A549 (cell line): ENCODE data around the gene KCNF1. TPM values are rescaled to one million over a fixed set of nuclear protein-coding genes. Genes with fewer than 3 reads are reported as not detected.

ENCODE experiments used
- ATAC-seq, 2 experiments: fragments of 200-7000 bp in 1 of 2; fragments of >200 bp in 1 of 2; cut with Nextera tagmentation in 1 of 2; cut with Tn5 transposase in 1 of 2; 3 replicates each; pipeline versions ENCODE4 v1.8.0 to v1.9.1; 2018 to 2020; ENCODE audit warnings: mild to moderate bottlenecking in 1 of 2, moderate library complexity in 1 of 2
- CTCF ChIA-PET: fragments of 300-600 bp; sonication (Branson Sonifier 250); formaldehyde crosslinking; extraction: SDS; loops from one replicate; lab custom pipeline; 2021; ENCODE audit warnings: antibody characterized with exemption, inconsistent platforms; lab: Yijun Ruan, JAX
- POLR2A ChIA-PET: fragments of 350-600 bp; formaldehyde crosslinking; extraction: SDS; loops from one replicate; lab custom pipeline; 2021; ENCODE audit warnings: antibody characterized with exemption, inconsistent platforms; lab: Yijun Ruan, JAX
- DNase-seq, 2 experiments: peaks; one replicate each; pipeline versions ENCODE4 v3.0.0 to v3.0.0-alpha.2; 2011 to 2016; ENCODE audit warnings: low read depth in 1 of 2, low spot score in 1 of 2
- FAIRE-seq: peaks from 2 replicates; lab custom pipeline; 2011; peaks lifted over from hg19 to GRCh38; lab: Jason Lieb, UNC
- H3K27ac ChIP-seq, 2 experiments: fragments of >200 bp; sonication (Bioruptor Twin); formaldehyde crosslinking; 3 replicates each; pipeline ENCODE4 v1.5.1; 2016 to 2017
- H3K4me1 ChIP-seq: fragments of >200 bp; sonication (Bioruptor Twin); formaldehyde crosslinking; 3 replicates; pipeline ENCODE4 v1.6.1; 2016
- H3K4me2 ChIP-seq: fragments of >200 bp; sonication (Bioruptor Twin); formaldehyde crosslinking; 3 replicates; pipeline ENCODE4 v1.6.1; 2016
- H3K4me3 ChIP-seq: fragments of >200 bp; sonication (Bioruptor Twin); formaldehyde crosslinking; 3 replicates; pipeline ENCODE4 v1.5.1; 2016
- H3K9me3 ChIP-seq: fragments of >200 bp; sonication (Bioruptor Twin); formaldehyde crosslinking; 3 replicates; pipeline ENCODE4 v1.6.1; 2016
- CBX2 ChIP-seq: fragments of 200-600 bp; sonication (generic); IDR thresholded peaks from 2 replicates; pipeline ENCODE4 v1.6.1; 2016; ENCODE audit warnings: low read depth, mild to moderate bottlenecking, borderline replicate concordance
- CEBPB ChIP-seq, 2 experiments: fragments of >200 bp in 1 of 2; sonication (Bioruptor Twin) in 1 of 2; formaldehyde crosslinking in 1 of 2; IDR thresholded peaks; 2 replicates each; pipeline ENCODE4 v1.6.1; 2012 to 2016
- CHD4 ChIP-seq: fragments of 200-600 bp; sonication (generic); IDR thresholded peaks from 2 replicates; pipeline ENCODE4 v1.6.1; 2016; ENCODE audit warnings: antibody characterized with exemption, mild to moderate bottlenecking, borderline replicate concordance
- EHF ChIP-seq: fragments of 250-450 bp; sonication (Bioruptor Pico); IDR thresholded peaks from 2 replicates; pipeline ENCODE4 v1.5.0; 2020; ENCODE audit warnings: mild to moderate bottlenecking
- EP300 ChIP-seq, 2 experiments: fragments of >200 bp; sonication (Bioruptor Twin); formaldehyde crosslinking; IDR thresholded peaks; 2 replicates in 1 of 2; 3 replicates in 1 of 2; pipeline ENCODE4 v1.6.1; 2016 to 2017
- FOSB ChIP-seq: fragments of 250-450 bp; sonication (Bioruptor Pico); IDR thresholded peaks from 2 replicates; pipeline ENCODE4 v1.5.0; 2020; ENCODE audit warnings: mild to moderate bottlenecking, moderate library complexity
- GATA3 ChIP-seq: IDR thresholded peaks from 2 replicates; pipeline ENCODE4 v1.6.1; 2012; ENCODE audit warnings: borderline replicate concordance
- HDAC2 ChIP-seq: fragments of 200-600 bp; sonication (generic); IDR thresholded peaks from 2 replicates; pipeline ENCODE4 v1.6.1; 2016
- HOXA7 ChIP-seq: fragments of 250-450 bp; sonication (Bioruptor Pico); IDR thresholded peaks from 2 replicates; pipeline ENCODE4 v1.5.0; 2020; ENCODE audit warnings: mild to moderate bottlenecking, moderate library complexity
- HOXB13 ChIP-seq: fragments of 250-450 bp; sonication (Bioruptor Pico); IDR thresholded peaks from 2 replicates; pipeline ENCODE4 v1.5.0; 2020; ENCODE audit warnings: low read depth, mild to moderate bottlenecking, moderate library complexity
- HOXB5 ChIP-seq: fragments of 250-450 bp; sonication (Bioruptor Pico); IDR thresholded peaks from 2 replicates; pipeline ENCODE4 v1.5.0; 2020; ENCODE audit warnings: mild to moderate bottlenecking, moderate library complexity
- NPAS2 ChIP-seq: fragments of 250-450 bp; sonication (Bioruptor Pico); IDR thresholded peaks from 2 replicates; pipeline ENCODE4 v1.8.0; 2022; ENCODE audit warnings: mild to moderate bottlenecking, moderate library complexity, borderline replicate concordance
- NR3C1 ChIP-seq: fragments of >200 bp; sonication (Bioruptor Twin); formaldehyde crosslinking; IDR thresholded peaks from 3 replicates; pipeline ENCODE4 v1.6.1; 2017
- PBX3 ChIP-seq: IDR thresholded peaks from 2 replicates; pipeline ENCODE4 v1.6.1; 2012
- RAD21 ChIP-seq, 2 experiments: fragments of >200 bp in 1 of 2; sonication (Bioruptor Twin) in 1 of 2; formaldehyde crosslinking in 1 of 2; IDR thresholded peaks in 1 of 2; conservative IDR thresholded peaks in 1 of 2; 2 replicates in 1 of 2; 3 replicates in 1 of 2; pipeline ENCODE4 v1.6.1; 2012 to 2018; ENCODE audit warnings: inconsistent platforms in 1 of 2
- RARB ChIP-seq: fragments of 250-450 bp; sonication (Bioruptor Pico); IDR thresholded peaks from 2 replicates; pipeline ENCODE4 v1.8.0; 2021; ENCODE audit warnings: mild to moderate bottlenecking, moderate library complexity
- RNF2 ChIP-seq: fragments of 200-600 bp; sonication (generic); IDR thresholded peaks from 2 replicates; pipeline ENCODE4 v1.6.1; 2016; ENCODE audit warnings: low read depth, mild to moderate bottlenecking, antibody characterized with exemption, moderate library complexity, borderline replicate concordance
- TFCP2L1 ChIP-seq: fragments of 250-450 bp; sonication (Bioruptor Pico); IDR thresholded peaks from 2 replicates; pipeline ENCODE4 v1.5.0; 2021; ENCODE audit warnings: mild to moderate bottlenecking
- USF2 ChIP-seq: fragments of 450-650 bp; IDR thresholded peaks from 2 replicates; pipeline ENCODE4 v1.6.1; 2014; ENCODE audit warnings: antibody characterized with exemption
- ZFP36 ChIP-seq: fragments of 450-650 bp; IDR thresholded peaks from 2 replicates; pipeline ENCODE4 v1.6.1; 2014; ENCODE audit warnings: borderline replicate concordance; ENCODE audit not compliant: partially characterized antibody
- WGBS: methylation state at CpG from one replicate; pipeline ENCODE4 v1.1.6; 2017; ENCODE audit errors: missing lambda C conversion rate; 5-methylcytosine and 5-hydroxymethylcytosine counted together
- polyA plus RNA-seq, 4 experiments: library from polyadenylated mRNA; depleted of rRNA in 3 of 4; stranded (reverse); fragments of >200 nt; fragmentation: RNase III in 1 of 4; extraction: RNeasy Plus Mini Kit Qiagen cat#74134 plus additional on column Dnase treatment in 1 of 4; gene quantifications; 2 replicates in 3 of 4; 3 replicates in 1 of 4; pipeline ENCODE4 v1.2.3, GENCODE V29; 2011 to 2017
- TF ChIP-seq, protein P1 (sequence below): fragments of 200-600 bp; sonication (generic); IDR thresholded peaks from 2 replicates; pipeline ENCODE4 v1.6.1; 2016; ENCODE audit warnings: antibody characterized with exemption, mild to moderate bottlenecking, moderate library complexity
- TF ChIP-seq, protein P2 (sequence below): fragments of 250-450 bp; sonication (Bioruptor Pico); IDR thresholded peaks from 2 replicates; pipeline ENCODE4 v1.5.0; 2021; ENCODE audit warnings: mild to moderate bottlenecking, moderate library complexity, borderline replicate concordance
- TF ChIP-seq, protein P3 (sequence below): fragments of 250-450 bp; sonication (Bioruptor Pico); IDR thresholded peaks from 2 replicates; pipeline ENCODE4 v1.5.0; 2020; ENCODE audit warnings: low read depth, mild to moderate bottlenecking, moderate library complexity

Gene KCNF1
- polyA plus RNA-seq, 2 of the 4 experiments (the other 2 are of a cell fraction), result 3.7 to 4.4 TPM

GRCh38 chr2:10873171-10873570 is 38.6 kb upstream of the KCNF1 start:
- Histone ChIP-seq H3K4me2 (no peak overlapping the region), H3K4me3 (no peak overlapping the region), H3K27ac (no peak overlapping the region), H3K4me1 (no peaks in the 10 kb centered on the region; the same call in 2 of the 3 replicates), H3K9me3 (peaks cover 6% of the 10 kb centered on the region; the same call in 1 of the 3 replicates)
- no peak for FAIRE-seq
- ChIA-PET POLR2A (no interaction called here), CTCF (interaction anchor here (1.2 to 2.4 kb wide), 5 partner anchors 18 to 251 kb away, joined by 3 to 9 read pairs (median 4); no protein-coding TSS in a partner anchor)
- WGBS, result 33% methylated on average over 3 of the region's 3 CpGs
- no peak for ATAC-seq
- no peak for DNase-seq
- TF ChIP-seq FOSB (CRISPR knock-in tag) (no peak), HDAC2 (no peak), PBX3 (no peak), CBX2 (no peak), HOXB5 (CRISPR knock-in tag) (no peak), RNF2 (no peak), HOXA7 (no peak), TFCP2L1 (CRISPR knock-in tag) (no peak), NPAS2 (CRISPR knock-in tag) (no peak), CHD4 (no peak), ZFP36 (no peak), HOXB13 (CRISPR knock-in tag) (no peak)
- TF ChIP-seq, protein P1, sequence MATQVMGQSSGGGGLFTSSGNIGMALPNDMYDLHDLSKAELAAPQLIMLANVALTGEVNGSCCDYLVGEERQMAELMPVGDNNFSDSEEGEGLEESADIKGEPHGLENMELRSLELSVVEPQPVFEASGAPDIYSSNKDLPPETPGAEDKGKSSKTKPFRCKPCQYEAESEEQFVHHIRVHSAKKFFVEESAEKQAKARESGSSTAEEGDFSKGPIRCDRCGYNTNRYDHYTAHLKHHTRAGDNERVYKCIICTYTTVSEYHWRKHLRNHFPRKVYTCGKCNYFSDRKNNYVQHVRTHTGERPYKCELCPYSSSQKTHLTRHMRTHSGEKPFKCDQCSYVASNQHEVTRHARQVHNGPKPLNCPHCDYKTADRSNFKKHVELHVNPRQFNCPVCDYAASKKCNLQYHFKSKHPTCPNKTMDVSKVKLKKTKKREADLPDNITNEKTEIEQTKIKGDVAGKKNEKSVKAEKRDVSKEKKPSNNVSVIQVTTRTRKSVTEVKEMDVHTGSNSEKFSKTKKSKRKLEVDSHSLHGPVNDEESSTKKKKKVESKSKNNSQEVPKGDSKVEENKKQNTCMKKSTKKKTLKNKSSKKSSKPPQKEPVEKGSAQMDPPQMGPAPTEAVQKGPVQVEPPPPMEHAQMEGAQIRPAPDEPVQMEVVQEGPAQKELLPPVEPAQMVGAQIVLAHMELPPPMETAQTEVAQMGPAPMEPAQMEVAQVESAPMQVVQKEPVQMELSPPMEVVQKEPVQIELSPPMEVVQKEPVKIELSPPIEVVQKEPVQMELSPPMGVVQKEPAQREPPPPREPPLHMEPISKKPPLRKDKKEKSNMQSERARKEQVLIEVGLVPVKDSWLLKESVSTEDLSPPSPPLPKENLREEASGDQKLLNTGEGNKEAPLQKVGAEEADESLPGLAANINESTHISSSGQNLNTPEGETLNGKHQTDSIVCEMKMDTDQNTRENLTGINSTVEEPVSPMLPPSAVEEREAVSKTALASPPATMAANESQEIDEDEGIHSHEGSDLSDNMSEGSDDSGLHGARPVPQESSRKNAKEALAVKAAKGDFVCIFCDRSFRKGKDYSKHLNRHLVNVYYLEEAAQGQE, result no peak
- TF ChIP-seq, protein P2, sequence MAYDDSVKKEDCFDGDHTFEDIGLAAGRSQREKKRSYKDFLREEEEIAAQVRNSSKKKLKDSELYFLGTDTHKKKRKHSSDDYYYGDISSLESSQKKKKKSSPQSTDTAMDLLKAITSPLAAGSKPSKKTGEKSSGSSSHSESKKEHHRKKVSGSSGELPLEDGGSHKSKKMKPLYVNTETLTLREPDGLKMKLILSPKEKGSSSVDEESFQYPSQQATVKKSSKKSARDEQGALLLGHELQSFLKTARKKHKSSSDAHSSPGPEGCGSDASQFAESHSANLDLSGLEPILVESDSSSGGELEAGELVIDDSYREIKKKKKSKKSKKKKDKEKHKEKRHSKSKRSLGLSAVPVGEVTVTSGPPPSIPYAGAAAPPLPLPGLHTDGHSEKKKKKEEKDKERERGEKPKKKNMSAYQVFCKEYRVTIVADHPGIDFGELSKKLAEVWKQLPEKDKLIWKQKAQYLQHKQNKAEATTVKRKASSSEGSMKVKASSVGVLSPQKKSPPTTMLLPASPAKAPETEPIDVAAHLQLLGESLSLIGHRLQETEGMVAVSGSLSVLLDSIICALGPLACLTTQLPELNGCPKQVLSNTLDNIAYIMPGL (CRISPR knock-in tag), result no peak
- TF ChIP-seq, protein P3, sequence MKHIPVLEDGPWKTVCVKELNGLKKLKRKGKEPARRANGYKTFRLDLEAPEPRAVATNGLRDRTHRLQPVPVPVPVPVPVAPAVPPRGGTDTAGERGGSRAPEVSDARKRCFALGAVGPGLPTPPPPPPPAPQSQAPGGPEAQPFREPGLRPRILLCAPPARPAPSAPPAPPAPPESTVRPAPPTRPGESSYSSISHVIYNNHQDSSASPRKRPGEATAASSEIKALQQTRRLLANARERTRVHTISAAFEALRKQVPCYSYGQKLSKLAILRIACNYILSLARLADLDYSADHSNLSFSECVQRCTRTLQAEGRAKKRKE (CRISPR knock-in tag), result no peak

- WGBS, result 61% methylated on average over 9 of the region's 9 CpGs
- Histone ChIP-seq H3K27ac (no peak overlapping the region), H3K4me3 (no peak overlapping the region), H3K9me3 (peaks cover 6% of the 10 kb centered on the region; the same call in 1 of the 3 replicates), H3K4me2 (no peak overlapping the region), H3K4me1 (no peaks in the 10 kb centered on the region; the same call in 2 of the 3 replicates)
- ATAC-seq, result no peak
- ChIA-PET POLR2A (no interaction called here), CTCF (interaction anchor here (0.6 to 2.7 kb wide), 7 partner anchors 17 to 1470 kb away, joined by 3 to 6 read pairs (median 3); partner anchors contain the start of gene KCNF1)
- FAIRE-seq, result no peak
- no peak for DNase-seq
- TF ChIP-seq USF2 (no peak), FOSB (CRISPR knock-in tag) (no peak), RARB (CRISPR knock-in tag) (no peak), NR3C1 (no peak), GATA3 (no peak), EP300 (IDR thresholded peaks at IDR 0.05) (no peak), CHD4 (no peak), RAD21 (conservative IDR thresholded peaks at IDR 0.05 in 1 of 2, IDR thresholded peaks at IDR 0.05 in 1 of 2) (no peak), CEBPB (IDR thresholded peaks at IDR 0.05) (no peak), NPAS2 (CRISPR knock-in tag) (no peak), EHF (CRISPR knock-in tag) (no peak), HOXA7 (no peak), HOXB13 (CRISPR knock-in tag) (no peak)
- TF ChIP-seq, protein P2 (CRISPR knock-in tag), result no peak
- TF ChIP-seq, protein P3 (CRISPR knock-in tag), result no peak
These were observed 37.8 kb upstream of the KCNF1 start for GRCh38 chr2:10873790-10874437.
